GM23338 (cell line): Measurements from ENCODE around the gene MEF2D.
A peak's percentile ranks its signal among the peaks of the same experiment; 100 is the strongest.

ENCODE experiments used
- CREB1 ChIP-seq: fragments of 250-450 bp; sonication (Bioruptor Pico); IDR thresholded peaks from 2 replicates; pipeline ENCODE4 v1.5.0; 2020; ENCODE audit warnings: low read depth, mild to moderate bottlenecking, moderate library complexity
- EZH2 ChIP-seq: fragments of 200-600 bp; sonication (generic); IDR thresholded peaks from one replicate; pipeline ENCODE4 v1.8.0; 2017; ENCODE audit warnings: antibody characterized with exemption, mild to moderate bottlenecking, low read depth; ENCODE audit not compliant: unreplicated experiment
- EZH2phosphoT487 ChIP-seq: fragments of 200-600 bp; sonication (generic); IDR thresholded peaks from one replicate; pipeline ENCODE4 v1.8.1; 2018; ENCODE audit warnings: antibody characterized with exemption; ENCODE audit not compliant: unreplicated experiment
- POLR2AphosphoS5 ChIP-seq: IDR thresholded peaks from 2 replicates; pipeline ENCODE4 v1.6.1; 2016; ENCODE audit warnings: antibody characterized with exemption, low read depth
- ZNF114 ChIP-seq: fragments of 250-450 bp; sonication (Bioruptor Pico); IDR thresholded peaks from 2 replicates; pipeline ENCODE4 v1.5.0; 2020; ENCODE audit warnings: mild to moderate bottlenecking, moderate library complexity
- ZNF331 ChIP-seq: fragments of 250-450 bp; sonication (Bioruptor Pico); IDR thresholded peaks from 2 replicates; pipeline ENCODE4 v1.5.0; 2020; ENCODE audit warnings: low read depth, mild to moderate bottlenecking, moderate library complexity
- TF ChIP-seq, protein P1 (sequence below), 2 experiments: fragments of 200-600 bp in 1 of 2; sonication (generic) in 1 of 2; conservative IDR thresholded peaks; 2 replicates each; pipeline versions ENCODE4 v1.5.1 to v1.6.1; 2016 to 2017; ENCODE audit warnings: antibody characterized with exemption in 2 of 2, low read depth in 2 of 2, mild to moderate bottlenecking in 2 of 2, moderate library complexity in 1 of 2
- TF ChIP-seq, protein P2 (sequence below): IDR thresholded peaks from one replicate; pipeline ENCODE4 v1.6.1; 2018; ENCODE audit warnings: antibody characterized with exemption; ENCODE audit not compliant: unreplicated experiment
- TF ChIP-seq, protein P3 (sequence below): fragments of 250-450 bp; sonication (Bioruptor Pico); IDR thresholded peaks from 2 replicates; pipeline ENCODE4 v1.5.0; 2020; ENCODE audit warnings: mild to moderate bottlenecking, moderate library complexity

DNA sequence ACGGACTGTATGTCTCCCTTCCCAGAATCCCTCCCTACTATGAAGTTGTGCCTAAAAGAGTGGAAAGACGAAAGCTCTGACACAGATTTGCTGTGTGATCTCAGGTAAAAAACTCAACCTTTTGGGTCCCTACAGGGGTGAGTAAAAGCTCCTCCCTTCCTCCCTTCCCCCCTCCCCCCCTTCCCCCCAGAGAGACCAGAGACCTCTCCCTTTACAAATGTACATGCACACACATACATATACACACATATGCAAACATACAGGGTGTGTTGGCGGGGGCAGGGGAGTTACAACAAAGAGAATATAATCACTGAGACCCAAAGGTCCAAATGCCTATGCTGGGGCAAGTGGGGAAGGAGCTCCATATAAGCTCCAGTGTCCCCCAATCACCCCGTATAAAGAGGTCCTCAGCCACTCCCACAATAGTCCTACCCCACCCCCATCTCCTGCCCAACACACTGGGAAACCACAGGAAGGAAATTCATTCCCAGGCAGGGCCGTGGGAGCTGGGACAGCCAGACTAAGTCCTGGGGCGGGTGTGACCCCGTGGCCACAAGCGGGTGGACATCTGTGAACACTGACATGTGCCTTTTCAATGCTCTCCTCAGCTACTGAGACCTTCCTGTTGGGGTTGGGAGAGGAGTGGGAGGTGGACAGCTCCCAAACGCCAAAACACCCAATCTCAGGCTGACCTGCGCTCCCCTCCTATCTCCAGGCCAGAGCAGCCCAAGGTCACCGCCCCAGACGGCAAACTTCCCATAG is 2.0 kb downstream of the MEF2D start:
- TF ChIP-seq, protein P1, sequence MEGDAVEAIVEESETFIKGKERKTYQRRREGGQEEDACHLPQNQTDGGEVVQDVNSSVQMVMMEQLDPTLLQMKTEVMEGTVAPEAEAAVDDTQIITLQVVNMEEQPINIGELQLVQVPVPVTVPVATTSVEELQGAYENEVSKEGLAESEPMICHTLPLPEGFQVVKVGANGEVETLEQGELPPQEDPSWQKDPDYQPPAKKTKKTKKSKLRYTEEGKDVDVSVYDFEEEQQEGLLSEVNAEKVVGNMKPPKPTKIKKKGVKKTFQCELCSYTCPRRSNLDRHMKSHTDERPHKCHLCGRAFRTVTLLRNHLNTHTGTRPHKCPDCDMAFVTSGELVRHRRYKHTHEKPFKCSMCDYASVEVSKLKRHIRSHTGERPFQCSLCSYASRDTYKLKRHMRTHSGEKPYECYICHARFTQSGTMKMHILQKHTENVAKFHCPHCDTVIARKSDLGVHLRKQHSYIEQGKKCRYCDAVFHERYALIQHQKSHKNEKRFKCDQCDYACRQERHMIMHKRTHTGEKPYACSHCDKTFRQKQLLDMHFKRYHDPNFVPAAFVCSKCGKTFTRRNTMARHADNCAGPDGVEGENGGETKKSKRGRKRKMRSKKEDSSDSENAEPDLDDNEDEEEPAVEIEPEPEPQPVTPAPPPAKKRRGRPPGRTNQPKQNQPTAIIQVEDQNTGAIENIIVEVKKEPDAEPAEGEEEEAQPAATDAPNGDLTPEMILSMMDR (conservative IDR thresholded peaks at IDR 0.05; ENCODE audit: low read depth in 2 of 2), result no peak
- TF ChIP-seq CREB1 (CRISPR knock-in tag), result no peak
- TF ChIP-seq POLR2AphosphoS5, result no peak
- TF ChIP-seq EZH2, result no peak
- no peak for TF ChIP-seq EZH2phosphoT487
- no peak for TF ChIP-seq ZNF331 (CRISPR knock-in tag)
- TF ChIP-seq, protein P2, sequence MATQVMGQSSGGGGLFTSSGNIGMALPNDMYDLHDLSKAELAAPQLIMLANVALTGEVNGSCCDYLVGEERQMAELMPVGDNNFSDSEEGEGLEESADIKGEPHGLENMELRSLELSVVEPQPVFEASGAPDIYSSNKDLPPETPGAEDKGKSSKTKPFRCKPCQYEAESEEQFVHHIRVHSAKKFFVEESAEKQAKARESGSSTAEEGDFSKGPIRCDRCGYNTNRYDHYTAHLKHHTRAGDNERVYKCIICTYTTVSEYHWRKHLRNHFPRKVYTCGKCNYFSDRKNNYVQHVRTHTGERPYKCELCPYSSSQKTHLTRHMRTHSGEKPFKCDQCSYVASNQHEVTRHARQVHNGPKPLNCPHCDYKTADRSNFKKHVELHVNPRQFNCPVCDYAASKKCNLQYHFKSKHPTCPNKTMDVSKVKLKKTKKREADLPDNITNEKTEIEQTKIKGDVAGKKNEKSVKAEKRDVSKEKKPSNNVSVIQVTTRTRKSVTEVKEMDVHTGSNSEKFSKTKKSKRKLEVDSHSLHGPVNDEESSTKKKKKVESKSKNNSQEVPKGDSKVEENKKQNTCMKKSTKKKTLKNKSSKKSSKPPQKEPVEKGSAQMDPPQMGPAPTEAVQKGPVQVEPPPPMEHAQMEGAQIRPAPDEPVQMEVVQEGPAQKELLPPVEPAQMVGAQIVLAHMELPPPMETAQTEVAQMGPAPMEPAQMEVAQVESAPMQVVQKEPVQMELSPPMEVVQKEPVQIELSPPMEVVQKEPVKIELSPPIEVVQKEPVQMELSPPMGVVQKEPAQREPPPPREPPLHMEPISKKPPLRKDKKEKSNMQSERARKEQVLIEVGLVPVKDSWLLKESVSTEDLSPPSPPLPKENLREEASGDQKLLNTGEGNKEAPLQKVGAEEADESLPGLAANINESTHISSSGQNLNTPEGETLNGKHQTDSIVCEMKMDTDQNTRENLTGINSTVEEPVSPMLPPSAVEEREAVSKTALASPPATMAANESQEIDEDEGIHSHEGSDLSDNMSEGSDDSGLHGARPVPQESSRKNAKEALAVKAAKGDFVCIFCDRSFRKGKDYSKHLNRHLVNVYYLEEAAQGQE, result peak; percentile 59
- TF ChIP-seq, protein P3, sequence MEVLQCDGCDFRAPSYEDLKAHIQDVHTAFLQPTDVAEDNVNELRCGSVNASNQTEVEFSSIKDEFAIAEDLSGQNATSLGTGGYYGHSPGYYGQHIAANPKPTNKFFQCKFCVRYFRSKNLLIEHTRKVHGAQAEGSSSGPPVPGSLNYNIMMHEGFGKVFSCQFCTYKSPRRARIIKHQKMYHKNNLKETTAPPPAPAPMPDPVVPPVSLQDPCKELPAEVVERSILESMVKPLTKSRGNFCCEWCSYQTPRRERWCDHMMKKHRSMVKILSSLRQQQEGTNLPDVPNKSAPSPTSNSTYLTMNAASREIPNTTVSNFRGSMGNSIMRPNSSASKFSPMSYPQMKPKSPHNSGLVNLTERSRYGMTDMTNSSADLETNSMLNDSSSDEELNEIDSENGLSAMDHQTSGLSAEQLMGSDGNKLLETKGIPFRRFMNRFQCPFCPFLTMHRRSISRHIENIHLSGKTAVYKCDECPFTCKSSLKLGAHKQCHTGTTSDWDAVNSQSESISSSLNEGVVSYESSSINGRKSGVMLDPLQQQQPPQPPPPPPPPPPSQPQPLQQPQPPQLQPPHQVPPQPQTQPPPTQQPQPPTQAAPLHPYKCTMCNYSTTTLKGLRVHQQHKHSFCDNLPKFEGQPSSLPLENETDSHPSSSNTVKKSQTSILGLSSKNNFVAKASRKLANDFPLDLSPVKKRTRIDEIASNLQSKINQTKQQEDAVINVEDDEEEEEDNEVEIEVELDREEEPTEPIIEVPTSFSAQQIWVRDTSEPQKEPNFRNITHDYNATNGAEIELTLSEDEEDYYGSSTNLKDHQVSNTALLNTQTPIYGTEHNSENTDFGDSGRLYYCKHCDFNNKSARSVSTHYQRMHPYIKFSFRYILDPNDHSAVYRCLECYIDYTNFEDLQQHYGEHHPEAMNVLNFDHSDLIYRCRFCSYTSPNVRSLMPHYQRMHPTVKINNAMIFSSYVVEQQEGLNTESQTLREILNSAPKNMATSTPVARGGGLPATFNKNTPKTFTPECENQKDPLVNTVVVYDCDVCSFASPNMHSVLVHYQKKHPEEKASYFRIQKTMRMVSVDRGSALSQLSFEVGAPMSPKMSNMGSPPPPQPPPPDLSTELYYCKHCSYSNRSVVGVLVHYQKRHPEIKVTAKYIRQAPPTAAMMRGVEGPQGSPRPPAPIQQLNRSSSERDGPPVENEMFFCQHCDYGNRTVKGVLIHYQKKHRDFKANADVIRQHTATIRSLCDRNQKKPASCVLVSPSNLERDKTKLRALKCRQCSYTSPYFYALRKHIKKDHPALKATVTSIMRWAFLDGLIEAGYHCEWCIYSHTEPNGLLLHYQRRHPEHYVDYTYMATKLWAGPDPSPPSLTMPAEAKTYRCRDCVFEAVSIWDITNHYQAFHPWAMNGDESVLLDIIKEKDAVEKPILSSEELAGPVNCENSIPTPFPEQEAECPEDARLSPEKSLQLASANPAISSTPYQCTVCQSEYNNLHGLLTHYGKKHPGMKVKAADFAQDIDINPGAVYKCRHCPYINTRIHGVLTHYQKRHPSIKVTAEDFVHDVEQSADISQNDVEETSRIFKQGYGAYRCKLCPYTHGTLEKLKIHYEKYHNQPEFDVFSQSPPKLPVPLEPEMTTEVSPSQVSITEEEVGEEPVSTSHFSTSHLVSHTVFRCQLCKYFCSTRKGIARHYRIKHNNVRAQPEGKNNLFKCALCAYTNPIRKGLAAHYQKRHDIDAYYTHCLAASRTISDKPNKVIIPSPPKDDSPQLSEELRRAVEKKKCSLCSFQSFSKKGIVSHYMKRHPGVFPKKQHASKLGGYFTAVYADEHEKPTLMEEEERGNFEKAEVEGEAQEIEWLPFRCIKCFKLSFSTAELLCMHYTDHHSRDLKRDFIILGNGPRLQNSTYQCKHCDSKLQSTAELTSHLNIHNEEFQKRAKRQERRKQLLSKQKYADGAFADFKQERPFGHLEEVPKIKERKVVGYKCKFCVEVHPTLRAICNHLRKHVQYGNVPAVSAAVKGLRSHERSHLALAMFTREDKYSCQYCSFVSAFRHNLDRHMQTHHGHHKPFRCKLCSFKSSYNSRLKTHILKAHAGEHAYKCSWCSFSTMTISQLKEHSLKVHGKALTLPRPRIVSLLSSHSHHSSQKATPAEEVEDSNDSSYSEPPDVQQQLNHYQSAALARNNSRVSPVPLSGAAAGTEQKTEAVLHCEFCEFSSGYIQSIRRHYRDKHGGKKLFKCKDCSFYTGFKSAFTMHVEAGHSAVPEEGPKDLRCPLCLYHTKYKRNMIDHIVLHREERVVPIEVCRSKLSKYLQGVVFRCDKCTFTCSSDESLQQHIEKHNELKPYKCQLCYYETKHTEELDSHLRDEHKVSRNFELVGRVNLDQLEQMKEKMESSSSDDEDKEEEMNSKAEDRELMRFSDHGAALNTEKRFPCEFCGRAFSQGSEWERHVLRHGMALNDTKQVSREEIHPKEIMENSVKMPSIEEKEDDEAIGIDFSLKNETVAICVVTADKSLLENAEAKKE (CRISPR knock-in tag), result no peak
- no peak for TF ChIP-seq ZNF114
